Measurements from ENCODE around the gene INPP5A.

GRCh38 chr10:132674311-132674710 is 136.7 kb downstream of the INPP5A start:
- TF ChIP-seq CTCF (IDR thresholded peaks at IDR 0.05) (no peak), POLR2A (IDR thresholded peaks at IDR 0.05) (no peak)

Data from lower leg skin (tissue), 3 donors.